Body of pancreas (tissue), 4 donors: Measurements from ENCODE around the gene IL1A. TPM values are rescaled to one million over a fixed set of nuclear protein-coding genes. Genes with fewer than 3 reads are reported as not detected.

Experiments used
- ATAC-seq: fragments of 150-250 bp; one replicate; pipeline ENCODE4 v1.9.1; 2016
- DNase-seq, 4 donors: peaks; one replicate each; pipeline ENCODE4 v3.0.0-alpha.2; 2019
- H3K27ac ChIP-seq, 4 donors: fragments of 200-600 bp; sonication (generic); 1 replicate in 3 of 4; 2 replicates in 1 of 4; pipeline versions ENCODE4 v1.5.1 to v1.6.1; 2016 to 2019; ENCODE audit warnings: mild to moderate bottlenecking in 1 of 4, mixed read lengths in 1 of 4, moderate library complexity in 1 of 4
- H3K27me3 ChIP-seq, 2 donors: fragments of 200-600 bp; sonication (generic); one replicate each; pipeline ENCODE4 v1.6.0; 2016; ENCODE audit warnings: mild to moderate bottlenecking in 1 of 2
- H3K36me3 ChIP-seq, 2 donors: fragments of 200-600 bp; sonication (generic); replicated peaks in 1 of 2; 2 replicates each; pipeline ENCODE4 v1.5.1; 2016; ENCODE audit warnings: low read depth in 2 of 2; ENCODE audit not compliant: insufficient read depth in 1 of 2
- H3K4me1 ChIP-seq: fragments of 200-600 bp; sonication (generic); one replicate; pipeline ENCODE4 v1.6.0; 2016
- H3K4me3 ChIP-seq, 2 donors: fragments of 200-600 bp; sonication (generic); 1 replicate in 1 of 2; 2 replicates in 1 of 2; pipeline ENCODE4 v1.5.1; 2016 to 2019
- H3K9me3 ChIP-seq, 3 donors: fragments of 200-600 bp; sonication (generic); 1 replicate in 2 of 3; 2 replicates in 1 of 3; pipeline ENCODE4 v1.5.1; 2016
- POLR2A ChIP-seq, 3 donors: fragments of 450-650 bp; IDR thresholded peaks; one replicate each; pipeline ENCODE4 v1.6.1; 2016; ENCODE audit warnings: antibody characterized with exemption in 3 of 3, mild to moderate bottlenecking in 2 of 3
- WGBS, 2 donors: methylation state at CpG; one replicate each; pipeline ENCODE4 v1.1.5; 2017; 5-methylcytosine and 5-hydroxymethylcytosine counted together
- intact Hi-C: fragments of 100-400 bp; cut with DNase I; formaldehyde crosslinking; loops from one replicate; pipeline ENCODE4 v1.15.1; 2023
- total RNA-seq, 2 donors: library from RNA; depleted of rRNA; stranded (reverse); fragments of >200 nt; gene quantifications; one replicate each; pipeline ENCODE4 v1.1.0, GENCODE V29; 2016
- TF ChIP-seq, protein P1 (sequence below), 7 experiments: fragments of 450-650 bp in 4 of 7; fragments of 200-600 bp in 3 of 7; sonication (generic) in 3 of 7; IDR thresholded peaks; one replicate each; pipeline ENCODE4 v1.5.1; 2016 to 2019; ENCODE audit warnings: antibody characterized with exemption in 7 of 7

IL1A gene
- total RNA-seq, 2 donors from 2014 or later, result not detected

DNA sequence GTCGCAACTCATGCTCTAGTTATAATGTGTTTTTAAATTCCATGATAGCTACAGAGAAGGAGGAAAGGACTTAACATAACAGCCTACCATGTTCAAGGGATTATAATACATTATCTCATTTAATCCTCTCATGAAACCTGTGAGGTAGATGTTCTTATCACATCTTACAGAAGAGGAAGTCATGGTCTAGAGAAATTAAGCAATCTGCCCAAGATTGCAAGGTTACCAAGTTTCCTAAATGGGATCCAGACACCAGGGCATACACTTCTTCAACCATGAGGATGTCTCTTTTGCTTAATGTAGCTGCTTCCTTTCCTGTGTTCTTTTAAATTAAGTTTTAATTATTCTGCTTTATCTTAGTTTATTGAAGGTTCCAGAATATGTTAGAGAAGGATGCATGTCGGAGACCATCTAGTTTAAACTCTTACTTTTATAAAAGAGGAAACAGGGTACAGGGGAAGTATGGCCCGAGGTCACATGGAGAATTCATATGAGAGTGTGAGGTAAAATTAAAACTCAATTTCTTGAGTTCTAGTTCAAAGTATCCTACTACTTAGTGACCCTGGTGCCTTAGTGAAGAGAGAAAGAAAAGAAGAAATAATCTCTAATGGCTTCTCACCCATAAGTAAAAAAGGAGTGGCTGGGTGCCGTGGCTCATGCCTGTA, 3.6 kb upstream of the IL1A start:
- H3K36me3 ChIP-seq, result no peaks in the 10 kb centered on the region
- WGBS, 2 donors, result 75 to 89% methylated on average over 4 of the region's 4 CpGs
- TF ChIP-seq, protein P1, sequence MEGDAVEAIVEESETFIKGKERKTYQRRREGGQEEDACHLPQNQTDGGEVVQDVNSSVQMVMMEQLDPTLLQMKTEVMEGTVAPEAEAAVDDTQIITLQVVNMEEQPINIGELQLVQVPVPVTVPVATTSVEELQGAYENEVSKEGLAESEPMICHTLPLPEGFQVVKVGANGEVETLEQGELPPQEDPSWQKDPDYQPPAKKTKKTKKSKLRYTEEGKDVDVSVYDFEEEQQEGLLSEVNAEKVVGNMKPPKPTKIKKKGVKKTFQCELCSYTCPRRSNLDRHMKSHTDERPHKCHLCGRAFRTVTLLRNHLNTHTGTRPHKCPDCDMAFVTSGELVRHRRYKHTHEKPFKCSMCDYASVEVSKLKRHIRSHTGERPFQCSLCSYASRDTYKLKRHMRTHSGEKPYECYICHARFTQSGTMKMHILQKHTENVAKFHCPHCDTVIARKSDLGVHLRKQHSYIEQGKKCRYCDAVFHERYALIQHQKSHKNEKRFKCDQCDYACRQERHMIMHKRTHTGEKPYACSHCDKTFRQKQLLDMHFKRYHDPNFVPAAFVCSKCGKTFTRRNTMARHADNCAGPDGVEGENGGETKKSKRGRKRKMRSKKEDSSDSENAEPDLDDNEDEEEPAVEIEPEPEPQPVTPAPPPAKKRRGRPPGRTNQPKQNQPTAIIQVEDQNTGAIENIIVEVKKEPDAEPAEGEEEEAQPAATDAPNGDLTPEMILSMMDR (IDR thresholded peaks at IDR 0.05), result no peak
- TF ChIP-seq POLR2A (IDR thresholded peaks at IDR 0.05), result no peak
- H3K4me1 ChIP-seq, result no peaks in the 10 kb centered on the region
- no peaks in the 10 kb centered on the region for H3K27me3 ChIP-seq
- H3K9me3 ChIP-seq, result no peaks in the 10 kb centered on the region
- H3K4me3 ChIP-seq, result no peak overlapping the region
- intact Hi-C loops, result no loop called here
- DNase-seq (no peak), ATAC-seq (no peak)
- H3K27ac ChIP-seq, result no peak overlapping the region

DNA sequence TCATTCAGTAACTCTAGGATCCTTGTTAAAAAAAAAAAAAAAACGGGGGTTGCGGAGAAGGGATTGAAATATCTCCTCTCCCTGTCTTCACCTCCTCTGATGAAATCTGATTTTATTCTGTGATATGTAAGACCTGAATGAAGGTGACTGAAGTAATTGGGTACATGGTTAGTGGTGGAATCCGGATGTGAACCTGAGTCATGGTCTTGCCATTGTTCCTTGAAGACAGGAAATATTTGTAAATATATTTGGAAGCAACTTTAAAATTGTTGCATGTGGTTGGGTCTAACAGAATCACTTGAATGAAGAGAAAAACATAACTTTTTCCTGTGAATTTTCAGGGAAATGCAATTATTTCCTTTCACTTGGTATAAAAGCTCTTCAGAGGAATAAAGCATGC, 3.0 kb upstream of the IL1A start:
- ATAC-seq (no peak), DNase-seq (no peak)
- 78 to 80% methylated on average over 3 of the region's 3 CpGs for WGBS, 2 donors
- no peak overlapping the region for H3K27ac ChIP-seq
- no peaks in the 10 kb centered on the region for H3K27me3 ChIP-seq
- intact Hi-C loops, result no loop called here
- no peaks in the 10 kb centered on the region for H3K9me3 ChIP-seq
- H3K4me3 ChIP-seq, result no peak overlapping the region
- H3K36me3 ChIP-seq, result no peaks in the 10 kb centered on the region
- no peaks in the 10 kb centered on the region for H3K4me1 ChIP-seq
- TF ChIP-seq, protein P1 (IDR thresholded peaks at IDR 0.05), result no peak
- no peak for TF ChIP-seq POLR2A (IDR thresholded peaks at IDR 0.05)

DNA sequence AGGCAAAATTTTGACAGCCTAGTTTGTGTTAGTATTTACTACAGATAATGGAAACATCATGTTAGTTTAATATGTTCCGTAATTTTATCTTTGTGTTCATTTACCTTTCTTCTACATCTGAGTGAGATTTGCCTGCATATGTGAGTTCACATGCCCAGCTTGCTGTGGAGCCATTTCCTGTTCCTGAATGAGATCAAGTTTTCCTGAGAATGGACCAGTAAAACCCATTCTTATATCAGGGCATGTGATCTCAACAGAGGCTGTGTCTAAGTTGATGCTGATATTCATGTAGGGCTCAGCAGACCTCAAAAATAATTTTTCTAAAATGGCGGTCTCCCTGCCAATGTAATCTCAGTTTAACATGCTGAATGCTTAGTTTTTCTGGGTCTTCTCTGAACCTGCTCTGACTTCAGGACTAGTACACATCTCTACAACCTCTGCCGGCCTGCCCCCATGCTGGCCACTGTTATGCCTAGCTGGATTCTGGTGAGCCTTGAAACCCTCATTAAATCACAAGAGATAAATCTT, 1.0 kb downstream of the IL1A start:
- H3K27ac ChIP-seq, result no peak overlapping the region
- no peaks in the 10 kb centered on the region for H3K27me3 ChIP-seq
- TF ChIP-seq, protein P1 (IDR thresholded peaks at IDR 0.05), result no peak
- no peak for TF ChIP-seq POLR2A (IDR thresholded peaks at IDR 0.05)
- ATAC-seq (no peak), DNase-seq (no peak)
- 76 to 78% methylated on average over 3 of the region's 3 CpGs for WGBS, 2 donors
- no peak overlapping the region for H3K4me3 ChIP-seq
- H3K4me1 ChIP-seq, result no peaks in the 10 kb centered on the region
- intact Hi-C loops, result no loop called here
- H3K36me3 ChIP-seq, result no peaks in the 10 kb centered on the region
- H3K9me3 ChIP-seq, result no peaks in the 10 kb centered on the region

DNA sequence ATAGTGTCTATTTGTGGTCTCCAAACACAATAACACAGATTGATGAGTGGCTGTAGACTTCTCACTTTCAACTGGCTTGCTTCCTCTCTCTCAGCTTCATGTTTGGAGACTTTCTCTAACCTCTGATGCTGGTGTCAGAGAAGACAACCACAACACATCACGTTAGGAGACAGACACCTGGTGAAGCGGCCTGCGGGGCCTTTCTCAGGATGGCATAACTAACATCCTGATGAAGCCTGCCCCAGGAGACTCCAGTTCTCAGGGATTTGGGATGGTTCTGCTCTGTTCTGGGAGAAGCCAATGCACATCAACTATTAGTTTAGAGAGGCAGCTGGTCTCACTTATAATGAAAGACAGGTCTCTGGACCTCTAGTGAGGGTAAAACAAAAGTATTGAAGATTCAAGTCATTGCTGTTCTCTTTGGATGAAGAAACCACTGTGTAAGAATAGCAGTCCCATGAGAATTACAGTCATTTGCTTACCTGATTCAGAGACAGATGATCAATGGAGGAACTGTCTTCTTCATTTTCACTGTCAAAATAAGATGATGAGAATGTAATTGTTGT, 2.0 kb downstream of the IL1A start:
- H3K4me3 ChIP-seq, result no peak overlapping the region
- intact Hi-C loops, result no loop called here
- H3K4me1 ChIP-seq, result no peaks in the 10 kb centered on the region
- TF ChIP-seq, protein P1 (IDR thresholded peaks at IDR 0.05), result no peak
- TF ChIP-seq POLR2A (IDR thresholded peaks at IDR 0.05), result no peak
- ATAC-seq, result no peak
- no peak for DNase-seq
- H3K9me3 ChIP-seq, result no peaks in the 10 kb centered on the region
- H3K36me3 ChIP-seq, result no peaks in the 10 kb centered on the region
- no peaks in the 10 kb centered on the region for H3K27me3 ChIP-seq
- no peak overlapping the region for H3K27ac ChIP-seq
- WGBS, 2 donors, result 64 to 71% methylated on average over 3 of the region's 3 CpGs

DNA sequence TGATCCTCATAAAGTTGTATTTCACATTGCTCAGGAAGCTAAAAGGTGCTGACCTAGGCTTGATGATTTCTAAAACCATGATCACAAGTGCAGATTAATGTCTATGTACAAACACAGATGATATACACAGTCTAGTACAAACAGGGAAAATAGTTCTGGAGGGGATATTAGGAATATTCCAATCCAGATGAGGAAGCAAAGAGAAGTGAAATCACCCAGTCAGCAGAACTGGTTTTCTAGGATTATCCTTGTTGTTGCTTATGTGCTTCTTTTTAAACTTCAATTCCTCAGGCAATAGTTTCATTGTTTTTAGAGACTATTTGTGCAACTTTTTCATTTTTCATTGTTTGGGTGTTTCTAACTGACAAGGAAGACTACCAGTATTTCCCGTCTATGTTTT, 4.7 kb downstream of the IL1A start:
- TF ChIP-seq, protein P1 (IDR thresholded peaks at IDR 0.05), result no peak
- TF ChIP-seq POLR2A (IDR thresholded peaks at IDR 0.05), result no peak
- no peaks in the 10 kb centered on the region for H3K36me3 ChIP-seq
- no peaks in the 10 kb centered on the region for H3K9me3 ChIP-seq
- H3K27ac ChIP-seq, result no peak overlapping the region
- ATAC-seq, result no peak
- DNase-seq, result no peak
- WGBS, 2 donors, result 78 to 85% methylated on average over 1 of the region's 1 CpG
- H3K4me3 ChIP-seq, result no peak overlapping the region
- intact Hi-C loops, result no loop called here
- H3K27me3 ChIP-seq, result no peaks in the 10 kb centered on the region
- no peaks in the 10 kb centered on the region for H3K4me1 ChIP-seq
